Hematopoietic multipotent progenitor cell (in vitro differentiated cells): ENCODE measurements around the gene ADGRB3. TPM values are rescaled to one million over a fixed set of nuclear protein-coding genes. Genes with fewer than 3 reads are reported as not detected.
"Not testable (repeated sequence)": the region's sequence is repeated elsewhere in the genome, so short reads cannot be mapped to it uniquely, and the experiment has no call there.

Experiments
- DNase-seq, 3 donors: peaks; one replicate each; pipeline ENCODE4 v3.0.0-alpha.2; 2011 to 2015; ENCODE audit warnings: low read depth in 2 of 3, low spot score in 2 of 3
- total RNA-seq: library from RNA; depleted of rRNA; stranded (reverse); fragments of >200 nt; gene quantifications from one replicate; pipeline ENCODE4 v1.2.3, GENCODE V29; 2012

The ADGRB3 gene
- total RNA-seq, 1 donor = under 0.01 TPM

GRCh38 chr6:69288198-69288597 is 653.1 kb downstream of the ADGRB3 start:
- DNase-seq = not testable (repeated sequence)

- DNase-seq = no peak
These were observed 654.8 kb downstream of the ADGRB3 start for GRCh38 chr6:69289689-69290495.

GRCh38 chr6:69293471-69293870 is 658.4 kb downstream of the ADGRB3 start:
- no peak for DNase-seq

GRCh38 chr6:69294407-69294806 is 659.3 kb downstream of the ADGRB3 start:
- no peak for DNase-seq

- no peak for DNase-seq
These were observed 659.8 kb downstream of the ADGRB3 start for GRCh38 chr6:69294862-69295261.

GRCh38 chr6:69303382-69303781 is 668.3 kb downstream of the ADGRB3 start:
- no peak for DNase-seq

GRCh38 chr6:69305456-69305855 is 670.4 kb downstream of the ADGRB3 start:
- no peak for DNase-seq

GRCh38 chr6:69308584-69308983 is 673.5 kb downstream of the ADGRB3 start:
- no peak for DNase-seq

- no peak for DNase-seq
These were observed 676.8 kb downstream of the ADGRB3 start for GRCh38 chr6:69311888-69312287.

- no peak for DNase-seq
These were observed 678.9 kb downstream of the ADGRB3 start for GRCh38 chr6:69314001-69314400.

- DNase-seq = no peak
These were observed 679.4 kb downstream of the ADGRB3 start for GRCh38 chr6:69314531-69314930.

- no peak for DNase-seq
These were observed 696.8 kb downstream of the ADGRB3 start for GRCh38 chr6:69331886-69332285.

- no peak for DNase-seq
These were observed 702.2 kb downstream of the ADGRB3 start for GRCh38 chr6:69337311-69337710.

GRCh38 chr6:69338431-69339162 is 703.5 kb downstream of the ADGRB3 start:
- no peak for DNase-seq

- no peak for DNase-seq
These were observed 704.1 kb downstream of the ADGRB3 start for GRCh38 chr6:69339163-69339550.

- no peak for DNase-seq
These were observed 705.1 kb downstream of the ADGRB3 start for GRCh38 chr6:69340196-69340595.

GRCh38 chr6:69343851-69344250 is 708.8 kb downstream of the ADGRB3 start:
- no peak for DNase-seq

GRCh38 chr6:69349771-69350170 is 714.7 kb downstream of the ADGRB3 start:
- DNase-seq = no peak

GRCh38 chr6:69362209-69362608 is 727.1 kb downstream of the ADGRB3 start:
- DNase-seq = no peak

- no peak for DNase-seq
These were observed 731.7 kb downstream of the ADGRB3 start for GRCh38 chr6:69366831-69367230.

- no peak for DNase-seq
These were observed 733.5 kb downstream of the ADGRB3 start for GRCh38 chr6:69368613-69369012.

- DNase-seq = no peak
These were observed 735.7 kb downstream of the ADGRB3 start for GRCh38 chr6:69370763-69371162.
